ENCODE measurements around the gene KIRREL3.
A peak's percentile ranks its signal among the peaks of the same experiment; 100 is the strongest.

KIRREL3 gene

DNA sequence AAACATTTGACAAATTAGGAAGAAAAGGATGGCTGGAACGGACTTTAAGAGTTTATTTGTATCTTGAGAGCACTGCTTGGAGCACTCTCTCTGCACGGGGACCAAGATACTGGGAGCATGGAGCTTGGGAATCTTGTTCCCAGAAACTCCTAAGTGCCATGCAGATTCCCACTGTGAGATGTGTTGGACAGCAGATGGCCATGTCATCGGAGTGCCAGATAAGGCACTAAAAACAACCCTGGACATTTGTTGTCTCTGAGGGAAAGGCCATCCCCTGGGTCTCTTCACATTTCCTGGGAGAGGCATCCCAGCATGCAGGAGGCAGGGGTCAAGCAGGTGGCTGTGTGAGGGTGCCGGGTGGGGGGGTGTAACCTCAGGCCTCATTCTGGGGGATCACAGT, 2.9 kb downstream of the KIRREL3 start:
- DNase-seq = no peak

DNA sequence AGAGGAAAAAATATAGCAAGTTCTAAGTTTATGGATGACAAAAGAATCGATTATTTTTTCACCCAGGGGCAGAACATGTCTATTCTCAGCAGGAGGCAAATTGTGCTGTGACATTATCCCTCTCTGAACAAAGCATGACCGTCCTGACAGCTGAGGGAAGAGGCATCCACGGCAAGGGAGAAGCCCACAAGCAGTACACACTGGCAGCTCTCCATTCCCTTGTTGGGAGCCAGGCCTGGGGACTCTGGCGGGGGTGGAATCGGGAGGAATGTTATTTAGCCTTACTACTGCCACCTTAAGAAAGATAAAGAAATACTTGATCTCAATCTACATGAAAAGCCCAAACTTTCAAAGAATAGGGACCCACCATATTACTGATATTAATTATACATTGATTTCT, 3.4 kb downstream of the KIRREL3 start:
- DNase-seq = peak in 9 of 56 donors; percentile 10 to 37 (median 20)

DNA sequence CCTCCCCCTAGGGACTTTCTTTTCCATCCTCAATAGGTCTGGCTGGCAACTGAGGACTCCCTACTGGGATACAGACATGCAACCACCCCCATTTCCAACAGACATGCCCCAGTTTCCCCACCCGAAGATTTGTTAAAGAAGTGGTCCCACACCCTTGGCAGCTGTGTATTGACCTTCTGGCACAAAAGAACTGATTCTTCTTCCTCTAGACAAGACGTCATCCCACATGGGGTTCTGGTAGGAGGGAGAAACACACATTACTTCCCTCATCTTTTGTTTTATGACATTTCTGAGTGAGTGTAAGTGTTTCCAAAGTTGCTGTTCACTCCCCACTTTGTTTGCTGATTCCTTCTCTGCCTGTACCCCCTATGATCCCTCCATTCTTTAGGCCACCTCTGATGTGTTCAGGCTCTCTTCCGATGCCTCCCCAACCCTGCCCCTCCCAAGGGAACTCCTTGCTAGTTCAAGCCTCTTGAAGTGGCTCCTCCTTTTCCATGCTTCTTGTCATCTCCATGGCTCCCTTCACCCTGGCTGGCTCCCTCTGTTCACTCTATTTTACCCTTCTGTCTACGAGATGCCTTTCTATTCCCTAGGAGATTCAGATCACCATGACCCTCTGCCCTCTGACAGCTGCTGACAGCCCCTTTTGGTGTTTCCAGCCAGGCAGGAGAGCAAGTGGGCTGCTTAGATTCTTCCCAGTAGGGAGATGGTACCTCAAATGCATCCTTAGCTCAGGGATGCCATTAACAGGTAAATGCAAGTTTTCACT, 4.3 kb downstream of the KIRREL3 start:
- no peak for DNase-seq

DNA sequence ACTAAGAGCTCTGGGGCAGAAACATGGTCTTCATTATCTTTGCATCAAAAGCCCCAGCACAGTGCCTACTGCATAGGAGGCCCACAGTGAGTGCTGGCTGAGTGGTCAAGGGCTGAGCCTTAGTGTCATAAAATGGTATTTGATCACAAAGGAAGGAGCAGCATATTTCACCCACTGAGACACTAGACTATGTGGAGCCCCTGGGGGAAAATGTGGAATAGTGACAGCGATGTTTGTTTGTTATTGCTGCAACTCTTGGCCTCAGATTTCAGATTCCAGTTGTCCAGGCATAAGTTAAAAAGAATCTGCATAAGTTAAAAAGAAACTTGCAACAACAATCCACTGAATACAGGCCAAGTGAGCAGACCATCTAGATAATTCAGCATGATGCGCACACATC, 7.0 kb downstream of the KIRREL3 start:
- DNase-seq = no peak

DNA sequence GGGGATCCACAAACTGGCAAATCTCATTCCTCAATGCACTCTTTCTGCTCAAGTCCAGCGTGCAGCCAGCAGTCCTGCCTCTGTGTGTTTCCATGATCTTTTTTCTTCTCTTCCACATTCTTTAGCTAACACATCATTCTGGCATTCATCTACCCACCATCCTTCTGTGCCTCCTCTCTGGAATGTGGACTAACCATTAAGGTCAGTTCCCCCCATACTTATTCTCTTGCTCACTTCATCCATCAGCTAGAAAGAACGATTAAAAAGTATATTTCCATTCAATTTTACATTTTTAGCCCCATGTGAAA, 7.8 kb downstream of the KIRREL3 start:
- DNase-seq = no peak

DNA sequence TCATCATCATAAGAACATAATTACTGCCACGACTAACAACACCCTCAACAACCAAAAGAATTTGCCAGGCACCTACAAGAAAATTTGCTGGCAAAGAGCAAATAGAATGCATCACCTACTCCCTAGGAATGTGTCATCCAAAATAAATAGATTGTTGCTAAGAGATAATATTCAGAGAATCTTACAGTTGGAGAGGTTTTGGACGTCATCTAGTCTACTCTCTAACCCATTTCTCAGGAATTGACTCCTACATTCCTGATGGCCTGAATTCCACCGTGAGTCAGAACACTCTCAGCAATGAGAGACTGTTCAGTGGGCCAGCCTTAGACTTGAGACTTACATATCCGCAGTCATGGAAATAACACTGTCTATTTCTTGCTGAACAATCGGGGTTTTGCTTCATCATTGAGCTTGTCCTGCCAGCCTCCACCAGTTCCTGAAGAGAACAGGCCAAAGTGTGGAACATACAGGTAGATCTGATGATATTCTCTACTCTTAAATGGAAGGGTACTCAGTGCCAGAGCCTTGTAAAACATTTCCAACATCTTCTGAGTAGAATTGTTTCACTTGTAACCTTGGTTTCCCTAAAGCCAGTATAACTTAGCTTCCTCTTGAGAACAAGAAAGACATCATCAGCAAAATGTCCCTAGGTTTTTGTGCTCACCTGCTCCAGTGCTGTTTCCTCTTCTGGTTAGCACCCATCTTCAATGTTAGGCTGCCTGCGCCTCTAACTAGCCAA, 8.3 kb downstream of the KIRREL3 start:
- peak in 5 of 56 donors; percentile 14 to 35 (median 25) for DNase-seq

DNA sequence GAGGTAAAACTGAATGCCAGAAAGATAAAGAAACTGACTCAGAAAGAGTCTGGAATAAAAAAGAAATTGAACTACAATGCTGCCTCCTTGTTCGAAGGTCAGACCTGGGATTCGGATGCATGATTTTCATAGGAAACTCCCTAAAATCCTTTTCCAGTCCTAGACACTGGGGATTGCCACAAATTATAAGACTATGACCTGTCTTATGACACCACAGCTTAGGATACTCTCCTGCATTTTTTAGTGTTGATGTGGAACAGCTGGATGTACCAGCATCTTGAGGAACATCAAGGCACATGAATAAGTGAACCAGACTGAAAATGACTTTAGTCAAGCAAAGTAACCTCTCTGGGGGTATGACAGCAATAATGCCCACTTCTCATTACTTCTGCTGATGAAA, 9.0 kb downstream of the KIRREL3 start:
- no peak for DNase-seq

DNA sequence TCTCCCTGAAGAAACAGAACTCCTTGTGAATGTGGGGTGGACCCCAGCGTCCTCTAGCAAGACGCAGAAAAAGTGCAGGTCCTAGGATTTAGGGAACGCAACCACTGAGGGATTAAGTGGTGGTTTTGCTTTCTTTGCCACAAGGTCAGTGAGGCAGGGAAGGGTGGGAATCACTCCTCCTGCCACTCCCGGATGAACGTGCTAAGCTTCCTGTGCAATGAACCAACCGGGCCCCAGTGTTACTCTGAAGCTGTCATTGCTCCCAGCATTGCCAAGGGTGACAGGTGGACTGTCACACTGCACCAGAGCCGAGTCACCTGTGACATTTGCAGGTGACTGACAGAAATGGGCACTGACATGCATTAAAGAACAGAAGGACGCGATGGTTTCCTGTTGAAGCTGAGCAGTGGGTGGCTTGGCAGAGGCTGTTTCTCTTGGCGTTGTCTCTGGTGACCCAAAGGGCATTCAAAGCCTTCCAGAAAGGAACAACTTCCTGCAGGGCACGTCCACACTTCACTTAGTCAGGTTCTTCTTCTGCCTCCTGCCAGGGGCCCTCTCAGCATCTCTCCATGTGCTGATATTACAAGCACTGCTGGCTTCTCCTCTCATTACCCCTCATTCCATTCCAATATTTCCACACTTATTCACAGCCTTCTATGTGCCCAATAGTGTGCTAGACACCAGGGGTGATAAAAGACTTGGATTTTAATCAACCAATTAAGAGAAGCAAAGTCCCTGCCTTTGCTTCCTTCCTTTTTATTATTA, 9.7 kb downstream of the KIRREL3 start:
- no peak for DNase-seq

DNA sequence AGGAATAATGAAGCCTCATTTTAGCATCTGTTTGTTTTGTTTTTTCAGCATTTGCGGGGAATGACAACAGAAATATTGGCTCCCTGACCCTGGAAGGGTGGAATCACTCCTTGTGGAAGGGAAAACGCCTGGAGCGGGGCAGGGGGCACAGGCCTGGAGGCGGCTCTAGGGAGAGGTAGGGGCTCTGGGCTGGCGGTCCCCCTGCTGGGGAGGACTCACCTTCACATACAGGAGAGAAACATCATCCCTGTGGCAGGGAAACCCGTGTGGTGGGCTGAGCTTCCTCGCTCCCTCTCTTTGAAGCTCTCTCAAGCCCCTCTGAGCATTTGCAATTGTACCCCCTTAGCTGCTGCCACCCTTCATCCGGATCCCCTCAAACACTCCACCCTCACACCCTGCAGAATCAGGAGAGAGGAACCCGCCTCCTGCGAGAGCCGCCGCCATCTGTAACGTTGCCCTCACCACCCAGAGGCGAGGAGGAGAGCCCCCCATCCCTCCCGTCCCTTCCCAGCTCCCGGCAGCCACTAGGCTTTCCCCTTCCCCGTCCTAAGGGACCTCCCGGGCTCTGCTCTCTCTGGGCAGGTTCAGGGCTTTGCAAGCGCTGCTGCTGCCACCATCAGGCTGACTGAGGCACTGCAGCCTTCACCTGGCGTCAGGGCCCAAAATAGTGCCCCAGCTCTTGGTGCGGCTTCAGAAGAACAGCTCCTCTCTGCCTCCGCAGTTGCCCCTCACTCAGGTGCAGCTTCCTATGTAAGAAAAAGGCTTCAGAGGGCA, 10.4 kb downstream of the KIRREL3 start:
- peak in 53 of 56 donors; percentile 21 to 91 (median 71) for DNase-seq

DNA sequence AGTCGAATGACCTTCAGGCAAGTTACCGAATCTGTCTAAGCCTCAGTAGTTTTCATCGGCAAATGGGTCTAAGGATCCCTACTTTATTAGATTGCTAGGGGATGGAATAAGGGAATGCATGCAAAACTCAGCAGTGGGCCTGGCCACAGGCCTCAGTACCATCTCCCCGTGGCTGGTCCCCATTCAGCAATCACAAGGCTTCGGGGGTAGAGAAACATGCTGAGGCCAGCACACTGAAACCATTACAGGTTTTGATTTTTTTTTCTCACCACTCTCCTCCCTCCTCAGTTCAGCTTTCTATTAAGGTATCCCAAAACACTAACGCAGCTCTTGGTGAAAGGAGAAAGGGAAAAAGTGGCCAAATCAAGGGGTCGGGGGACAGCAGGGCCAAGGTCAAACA, 11.9 kb downstream of the KIRREL3 start:
- no peak for DNase-seq

DNA sequence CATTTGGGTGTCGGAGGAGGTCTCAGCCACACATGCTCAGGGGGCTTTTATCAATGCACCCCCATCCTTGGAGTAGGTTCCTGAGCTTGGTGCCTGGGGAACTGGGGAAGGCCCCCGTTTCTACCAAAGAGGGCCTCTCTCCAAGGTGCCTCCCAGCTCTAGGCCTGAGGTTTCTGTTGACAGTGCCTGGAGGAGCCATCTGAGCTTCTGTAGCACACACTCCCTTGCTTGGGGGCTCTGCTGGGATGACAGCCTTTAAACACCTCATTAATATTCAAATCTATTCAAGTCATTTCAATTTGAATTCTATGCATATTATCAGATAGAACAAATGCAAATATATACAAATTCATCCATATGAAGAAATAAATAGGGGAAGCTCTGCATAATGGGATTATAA, 18.9 kb downstream of the KIRREL3 start:
- DNase-seq = no peak

DNA sequence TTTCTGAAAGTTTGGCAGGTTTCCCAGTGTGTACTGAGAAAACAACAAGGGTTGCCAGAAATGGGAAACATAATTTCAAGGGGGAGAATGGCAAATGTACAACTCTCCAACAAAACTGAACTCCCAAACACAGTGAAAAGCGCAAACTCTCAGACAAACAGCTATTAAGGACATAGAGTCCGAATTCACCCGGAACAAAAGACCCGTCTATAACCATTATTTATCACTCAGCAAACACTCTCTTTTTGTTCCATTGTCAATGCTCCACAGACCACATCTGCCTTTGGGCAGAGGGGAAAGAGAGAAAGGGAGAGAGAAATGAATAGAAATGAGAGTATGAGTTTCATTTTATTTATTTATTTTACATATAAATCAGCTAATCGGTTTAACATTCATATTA, 21.7 kb downstream of the KIRREL3 start:
- DNase-seq = peak in 14 of 56 donors; percentile 18 to 47 (median 32)

DNA sequence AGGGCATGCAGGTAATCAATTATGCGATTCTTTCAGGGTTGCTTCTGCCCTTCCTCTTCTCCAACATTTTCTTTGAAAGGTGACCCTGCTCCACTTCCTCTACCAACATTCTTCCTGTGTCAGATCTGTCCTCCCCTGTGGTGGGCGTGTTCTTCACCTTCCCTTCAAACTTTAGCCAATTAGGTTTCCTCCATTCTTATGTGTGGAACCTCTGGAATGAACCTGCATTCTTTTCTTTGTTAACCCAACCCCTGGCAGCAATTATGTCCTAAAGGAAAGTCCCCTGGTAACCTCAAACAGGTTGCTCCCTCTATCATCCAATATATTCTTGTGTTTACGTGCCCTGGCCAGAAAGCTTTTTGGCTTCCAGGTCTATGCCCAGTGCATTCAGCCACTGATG, 22.4 kb downstream of the KIRREL3 start:
- DNase-seq = no peak

DNA sequence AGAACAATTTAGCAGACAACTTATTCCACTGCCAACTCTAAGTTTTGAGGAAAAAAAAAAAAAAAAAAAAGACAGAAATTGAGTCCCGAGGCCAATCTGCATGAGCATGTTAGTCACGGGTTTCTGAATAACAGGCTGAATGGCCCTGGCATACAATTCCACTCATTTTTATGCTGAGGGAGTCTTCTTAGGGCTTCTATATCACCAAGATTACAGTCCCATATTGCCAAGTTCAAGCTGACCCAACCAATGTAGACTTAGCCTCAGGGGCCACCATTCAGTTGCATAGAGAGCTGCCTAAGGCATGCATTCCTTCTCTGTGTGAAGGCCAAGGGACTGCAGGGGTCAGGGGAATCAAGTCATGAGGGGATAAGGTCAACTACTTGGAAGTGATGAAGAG, 27.5 kb downstream of the KIRREL3 start:
- no peak for DNase-seq

DNA sequence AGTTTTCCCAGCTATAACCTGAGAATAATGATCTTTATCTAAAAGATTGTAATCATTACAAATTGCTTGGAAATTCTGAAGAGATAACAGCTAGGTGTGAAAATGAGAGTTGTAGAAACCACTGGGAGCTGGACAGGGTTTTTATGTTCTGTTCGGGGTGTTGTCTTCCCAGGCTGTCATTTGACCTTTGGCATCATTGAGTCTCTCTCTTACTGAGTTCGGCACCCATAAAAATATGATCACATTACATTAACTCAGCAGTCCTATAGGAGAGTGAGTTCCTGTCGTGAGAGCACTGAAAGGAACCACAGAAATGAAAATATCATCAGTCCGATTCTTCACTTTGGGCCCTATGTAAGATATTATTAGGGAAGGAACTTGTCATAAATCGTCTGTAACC, 29.3 kb downstream of the KIRREL3 start:
- no peak for DNase-seq

DNA sequence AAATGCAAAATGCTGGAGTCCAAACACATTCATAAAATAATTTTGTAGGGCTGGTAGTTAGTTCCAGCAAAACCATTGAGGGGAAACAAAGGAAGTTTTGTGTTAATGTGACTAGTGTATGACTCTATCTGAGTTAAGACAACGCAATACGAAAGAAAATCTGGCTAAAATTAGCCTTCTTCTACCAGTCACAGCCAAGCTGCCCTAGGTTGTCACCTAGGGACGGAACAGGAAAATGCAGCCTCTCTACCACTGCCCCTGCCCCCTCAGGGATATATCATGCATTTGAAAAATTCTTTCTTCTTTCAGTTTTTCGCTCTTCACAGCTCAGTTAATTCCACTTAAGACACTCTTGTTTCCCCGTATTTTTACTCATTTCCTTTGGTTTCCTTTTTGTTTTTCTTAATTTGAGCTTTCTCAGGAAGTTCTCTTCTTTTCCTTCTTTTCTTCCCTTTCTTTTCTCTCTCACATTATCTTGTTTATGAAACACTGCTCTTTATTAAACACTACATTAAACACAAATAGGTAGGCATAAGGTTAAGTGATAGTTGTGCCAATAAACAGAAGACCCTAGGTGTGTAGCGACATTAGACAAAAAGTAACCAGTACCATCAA, 30.6 kb downstream of the KIRREL3 start:
- peak in 16 of 56 donors; percentile 9 to 51 (median 24) for DNase-seq

DNA sequence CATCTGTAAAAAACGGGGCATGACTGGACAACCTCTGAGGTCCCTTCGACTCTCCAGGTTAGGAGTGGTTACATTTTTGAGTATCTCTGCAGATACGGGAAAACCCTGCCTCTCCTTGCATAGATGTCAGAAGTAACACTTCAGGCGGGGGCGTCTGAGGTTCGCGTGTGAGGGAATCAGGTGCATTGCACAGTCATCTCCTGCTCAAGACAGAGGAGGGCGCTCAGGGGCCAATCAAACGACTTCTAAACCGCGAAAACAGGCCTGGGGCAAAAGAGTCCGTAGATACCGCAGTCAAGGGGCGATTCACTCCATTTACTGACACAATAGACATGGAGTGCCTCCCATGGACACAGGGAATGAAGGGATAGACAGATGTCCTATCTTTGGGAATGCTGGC, 31.7 kb downstream of the KIRREL3 start:
- peak in 16 of 56 donors; percentile 10 to 64 (median 28) for DNase-seq

DNA sequence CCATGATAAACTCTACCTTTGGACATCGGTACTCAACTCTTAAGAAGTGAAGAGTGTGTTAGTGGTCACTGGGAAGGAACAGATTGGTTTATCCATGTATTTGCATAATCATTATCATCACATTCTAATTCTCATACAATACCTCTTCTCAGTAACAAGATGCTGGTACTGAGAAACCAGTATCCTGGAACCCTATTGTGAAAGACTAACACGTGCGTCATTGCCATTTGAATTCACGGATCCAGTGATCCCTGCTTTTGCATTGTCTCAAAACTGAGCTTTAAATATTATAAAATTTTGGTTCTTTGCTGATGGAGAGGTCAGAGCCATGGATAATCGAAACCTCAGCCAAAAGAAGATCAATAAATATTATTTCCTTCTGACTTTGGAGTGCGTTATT, 35.2 kb downstream of the KIRREL3 start:
- no peak for DNase-seq

DNA sequence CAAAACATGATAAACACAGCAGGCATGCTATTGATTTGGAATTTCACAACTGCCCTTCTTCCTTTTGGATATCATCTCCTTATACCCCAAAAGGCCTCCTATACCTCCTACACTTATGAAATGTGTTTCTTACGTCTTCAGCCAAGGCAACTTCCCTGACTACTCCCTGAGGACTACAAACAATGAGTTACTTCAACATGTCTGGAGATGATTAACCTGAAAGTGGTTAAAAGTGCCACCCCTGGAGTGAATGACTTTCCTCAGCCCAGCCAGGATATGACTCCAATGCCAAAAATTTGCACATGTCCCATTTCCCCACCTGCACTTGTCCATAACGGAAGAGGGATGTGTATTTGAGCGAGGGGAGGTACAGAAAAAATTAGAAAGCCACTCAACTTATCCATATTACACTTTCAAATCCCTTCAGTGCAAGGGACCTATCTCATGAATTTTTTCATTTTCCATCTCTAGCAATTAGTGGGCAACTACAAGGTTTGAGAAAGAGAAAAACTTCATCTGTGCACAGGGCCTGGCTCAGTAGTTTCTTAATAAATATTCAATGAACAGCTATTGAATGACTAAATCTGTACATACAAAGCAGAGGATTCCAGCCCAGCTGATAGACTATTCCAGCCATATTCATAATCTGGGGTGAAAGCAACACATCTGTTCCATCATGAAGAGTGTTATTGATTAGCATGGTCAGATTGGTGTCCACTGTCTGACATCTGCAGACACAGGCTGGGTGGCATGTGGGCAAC, 36.8 kb downstream of the KIRREL3 start:
- DNase-seq = no peak

DNA sequence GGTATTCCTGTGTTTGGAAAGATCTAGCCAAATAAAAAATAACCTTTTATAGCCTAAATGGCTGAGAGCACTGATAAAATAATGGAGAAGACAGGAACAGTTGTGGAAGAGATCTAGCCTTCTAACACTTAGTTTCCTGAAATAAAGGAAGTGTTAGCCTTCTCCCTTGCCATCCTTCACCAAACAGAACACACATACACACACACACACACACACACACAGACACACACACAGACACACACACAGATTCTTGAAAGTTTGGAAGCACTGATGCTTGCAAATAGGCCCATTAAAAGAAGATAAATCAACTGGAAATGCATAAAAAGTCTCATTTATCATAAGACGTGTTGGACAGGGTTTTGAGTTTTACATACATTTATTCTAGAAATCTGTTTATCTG, 37.5 kb downstream of the KIRREL3 start:
- DNase-seq = no peak
